Neural progenitor cell (in vitro differentiated cells): ENCODE data around the gene UROS.

Experiments
- EZH2phosphoT487 ChIP-seq: fragments of 200-600 bp; sonication (generic); IDR thresholded peaks from 2 replicates; pipeline ENCODE4 v1.6.1; 2017; ENCODE audit warnings: antibody characterized with exemption
- TF ChIP-seq, protein P1 (sequence below): fragments of 200-600 bp; sonication (generic); IDR thresholded peaks from 2 replicates; pipeline ENCODE4 v1.5.1; 2017; ENCODE audit warnings: antibody characterized with exemption, mild to moderate bottlenecking

DNA sequence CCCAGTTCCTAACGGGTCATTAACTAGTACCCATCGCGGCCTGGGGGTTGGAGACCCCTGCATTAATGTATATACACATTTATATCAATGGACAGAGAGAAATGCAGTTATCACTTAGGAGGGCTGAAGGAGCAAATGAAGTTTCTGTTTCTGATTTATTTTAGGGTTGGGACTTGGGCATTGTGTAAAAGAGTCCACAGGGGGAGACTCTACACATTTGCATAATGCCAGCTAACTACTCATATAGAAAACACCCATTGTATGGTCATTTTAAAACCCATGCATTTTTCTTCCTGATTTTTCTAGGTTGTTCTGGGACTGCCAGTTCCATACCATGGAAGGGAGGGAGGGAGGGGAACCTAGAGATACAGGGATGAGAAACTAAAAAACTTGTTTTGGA, 23.8 kb upstream of the UROS start:
- TF ChIP-seq, protein P1, sequence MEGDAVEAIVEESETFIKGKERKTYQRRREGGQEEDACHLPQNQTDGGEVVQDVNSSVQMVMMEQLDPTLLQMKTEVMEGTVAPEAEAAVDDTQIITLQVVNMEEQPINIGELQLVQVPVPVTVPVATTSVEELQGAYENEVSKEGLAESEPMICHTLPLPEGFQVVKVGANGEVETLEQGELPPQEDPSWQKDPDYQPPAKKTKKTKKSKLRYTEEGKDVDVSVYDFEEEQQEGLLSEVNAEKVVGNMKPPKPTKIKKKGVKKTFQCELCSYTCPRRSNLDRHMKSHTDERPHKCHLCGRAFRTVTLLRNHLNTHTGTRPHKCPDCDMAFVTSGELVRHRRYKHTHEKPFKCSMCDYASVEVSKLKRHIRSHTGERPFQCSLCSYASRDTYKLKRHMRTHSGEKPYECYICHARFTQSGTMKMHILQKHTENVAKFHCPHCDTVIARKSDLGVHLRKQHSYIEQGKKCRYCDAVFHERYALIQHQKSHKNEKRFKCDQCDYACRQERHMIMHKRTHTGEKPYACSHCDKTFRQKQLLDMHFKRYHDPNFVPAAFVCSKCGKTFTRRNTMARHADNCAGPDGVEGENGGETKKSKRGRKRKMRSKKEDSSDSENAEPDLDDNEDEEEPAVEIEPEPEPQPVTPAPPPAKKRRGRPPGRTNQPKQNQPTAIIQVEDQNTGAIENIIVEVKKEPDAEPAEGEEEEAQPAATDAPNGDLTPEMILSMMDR = no peak
- TF ChIP-seq EZH2phosphoT487 = no peak
